Parathyroid adenoma (tissue), 2 donors: ENCODE results near the gene UQCC2.

Experiments
- H2AFZ ChIP-seq: fragments of 300-600 bp; sonication (generic); one replicate; pipeline ENCODE4 v1.7.0; 2017; ENCODE audit warnings: antibody characterized with exemption, mild to moderate bottlenecking
- H3K27ac ChIP-seq: fragments of 300-600 bp; sonication (generic); one replicate; pipeline ENCODE4 v1.7.0; 2017
- H3K27me3 ChIP-seq: fragments of 300-600 bp; sonication (generic); one replicate; pipeline ENCODE4 v1.7.0; 2017; ENCODE audit warnings: low read length; ENCODE audit not compliant: control insufficient read depth, insufficient read depth
- H3K36me3 ChIP-seq: fragments of 300-600 bp; sonication (generic); one replicate; pipeline ENCODE4 v1.7.0; 2017; ENCODE audit warnings: low read length; ENCODE audit not compliant: control insufficient read depth, insufficient read depth
- H3K4me1 ChIP-seq: fragments of 300-600 bp; sonication (generic); one replicate; pipeline ENCODE4 v1.7.0; 2017; ENCODE audit warnings: control low read depth
- H3K4me2 ChIP-seq: fragments of 300-600 bp; sonication (generic); one replicate; pipeline ENCODE4 v1.7.0; 2017; ENCODE audit warnings: low read length
- H3K4me3 ChIP-seq: fragments of 300-600 bp; sonication (generic); one replicate; pipeline ENCODE4 v1.7.0; 2017; ENCODE audit warnings: low read depth, low read length
- H3K79me2 ChIP-seq: fragments of 300-600 bp; sonication (generic); one replicate; pipeline ENCODE4 v1.7.0; 2017; ENCODE audit warnings: control low read depth
- H3K9ac ChIP-seq: fragments of 300-600 bp; sonication (generic); one replicate; pipeline ENCODE4 v1.7.0; 2017; ENCODE audit warnings: mild to moderate bottlenecking
- H3K9me3 ChIP-seq: fragments of 300-600 bp; sonication (generic); one replicate; pipeline ENCODE4 v1.7.0; 2017; ENCODE audit warnings: low read length; ENCODE audit not compliant: control insufficient read depth
- TF ChIP-seq, protein P1 (sequence below): fragments of 300-600 bp; sonication (generic); IDR thresholded peaks from one replicate; pipeline ENCODE4 v1.7.0; 2017; ENCODE audit warnings: antibody characterized with exemption, mild to moderate bottlenecking
- donor health status: primary hyperparathyroidism.

Gene UQCC2

DNA sequence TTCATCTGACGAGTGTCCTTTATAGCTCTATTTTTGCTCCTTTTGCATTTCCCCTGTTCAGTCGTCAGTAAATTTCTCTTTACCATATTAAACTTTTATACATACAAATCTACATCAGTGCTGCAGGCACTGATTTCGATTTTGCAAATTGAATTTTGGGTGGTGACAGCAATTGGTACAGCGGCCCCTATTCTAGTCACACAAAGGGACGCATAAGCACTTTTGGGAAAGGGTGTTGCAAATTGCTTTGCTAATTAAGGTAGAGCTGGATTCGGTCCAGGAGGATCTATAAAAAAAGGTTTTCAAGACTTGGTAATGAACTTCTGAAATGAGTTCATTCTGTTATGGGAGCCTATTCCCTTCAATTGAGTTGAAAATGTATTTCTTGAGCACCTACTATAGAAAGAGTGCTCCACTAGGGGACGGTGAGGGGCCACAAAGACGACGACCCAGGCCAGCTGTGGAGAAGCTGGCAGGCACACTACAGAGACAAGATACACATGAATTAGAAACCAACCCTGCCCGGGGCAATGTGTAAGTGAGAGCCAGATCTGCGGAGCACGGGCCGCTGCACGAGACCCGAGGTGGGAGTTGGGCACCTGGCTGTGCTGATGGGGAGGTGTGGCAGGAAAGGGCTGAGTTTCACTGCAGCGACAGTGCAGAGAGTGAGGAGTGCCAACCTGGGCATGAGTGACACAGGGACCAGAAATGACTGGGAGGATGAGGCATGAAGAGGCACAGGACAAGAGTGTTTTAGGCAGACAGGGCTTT lies 5.4 kb downstream of the UQCC2 start:
- TF ChIP-seq, protein P1, sequence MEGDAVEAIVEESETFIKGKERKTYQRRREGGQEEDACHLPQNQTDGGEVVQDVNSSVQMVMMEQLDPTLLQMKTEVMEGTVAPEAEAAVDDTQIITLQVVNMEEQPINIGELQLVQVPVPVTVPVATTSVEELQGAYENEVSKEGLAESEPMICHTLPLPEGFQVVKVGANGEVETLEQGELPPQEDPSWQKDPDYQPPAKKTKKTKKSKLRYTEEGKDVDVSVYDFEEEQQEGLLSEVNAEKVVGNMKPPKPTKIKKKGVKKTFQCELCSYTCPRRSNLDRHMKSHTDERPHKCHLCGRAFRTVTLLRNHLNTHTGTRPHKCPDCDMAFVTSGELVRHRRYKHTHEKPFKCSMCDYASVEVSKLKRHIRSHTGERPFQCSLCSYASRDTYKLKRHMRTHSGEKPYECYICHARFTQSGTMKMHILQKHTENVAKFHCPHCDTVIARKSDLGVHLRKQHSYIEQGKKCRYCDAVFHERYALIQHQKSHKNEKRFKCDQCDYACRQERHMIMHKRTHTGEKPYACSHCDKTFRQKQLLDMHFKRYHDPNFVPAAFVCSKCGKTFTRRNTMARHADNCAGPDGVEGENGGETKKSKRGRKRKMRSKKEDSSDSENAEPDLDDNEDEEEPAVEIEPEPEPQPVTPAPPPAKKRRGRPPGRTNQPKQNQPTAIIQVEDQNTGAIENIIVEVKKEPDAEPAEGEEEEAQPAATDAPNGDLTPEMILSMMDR, result no peak
- H3K9me3 ChIP-seq, result no peaks in the 10 kb centered on the region
- H3K4me3 ChIP-seq, result no peak overlapping the region
- no peaks in the 10 kb centered on the region for H3K27me3 ChIP-seq
- no peaks in the 10 kb centered on the region for H3K4me1 ChIP-seq
- no peak overlapping the region for H2AFZ ChIP-seq
- no peak overlapping the region for H3K4me2 ChIP-seq
- H3K79me2 ChIP-seq, result peaks cover 5% of the 10 kb centered on the region
- no peak overlapping the region for H3K27ac ChIP-seq
- no peak overlapping the region for H3K9ac ChIP-seq
- no peaks in the 10 kb centered on the region for H3K36me3 ChIP-seq

DNA sequence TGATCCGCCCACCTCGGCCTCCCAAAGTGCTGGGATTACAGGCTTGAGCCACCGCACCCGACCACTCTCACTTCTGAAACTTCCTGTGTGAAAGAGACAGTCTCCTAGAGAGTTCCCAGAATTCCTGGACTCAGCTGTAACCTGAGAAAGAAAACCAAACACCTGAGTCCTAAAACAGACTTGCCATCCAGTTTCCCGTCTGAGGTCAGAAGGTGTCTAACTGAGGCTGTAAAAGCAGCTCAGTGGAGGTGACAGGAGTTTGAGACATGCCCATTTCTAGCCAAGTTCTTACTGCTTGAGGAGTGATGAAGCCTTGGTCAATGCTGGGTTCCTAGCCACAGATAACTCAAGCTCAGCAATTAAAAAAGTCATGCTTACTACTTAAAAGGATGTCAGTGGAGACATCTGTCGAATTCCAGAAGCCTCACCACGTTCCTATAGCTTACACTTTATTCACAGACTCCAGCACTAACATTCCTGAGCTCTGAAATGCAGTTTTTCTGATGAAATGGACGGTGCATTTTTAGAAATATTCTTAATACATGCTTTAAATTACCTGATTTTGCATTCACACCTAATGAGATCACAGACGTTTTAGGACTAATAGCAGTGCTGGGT lies 6.1 kb downstream of the UQCC2 start:
- peaks cover 3% of the 10 kb centered on the region for H3K79me2 ChIP-seq
- TF ChIP-seq, protein P1, result no peak

DNA sequence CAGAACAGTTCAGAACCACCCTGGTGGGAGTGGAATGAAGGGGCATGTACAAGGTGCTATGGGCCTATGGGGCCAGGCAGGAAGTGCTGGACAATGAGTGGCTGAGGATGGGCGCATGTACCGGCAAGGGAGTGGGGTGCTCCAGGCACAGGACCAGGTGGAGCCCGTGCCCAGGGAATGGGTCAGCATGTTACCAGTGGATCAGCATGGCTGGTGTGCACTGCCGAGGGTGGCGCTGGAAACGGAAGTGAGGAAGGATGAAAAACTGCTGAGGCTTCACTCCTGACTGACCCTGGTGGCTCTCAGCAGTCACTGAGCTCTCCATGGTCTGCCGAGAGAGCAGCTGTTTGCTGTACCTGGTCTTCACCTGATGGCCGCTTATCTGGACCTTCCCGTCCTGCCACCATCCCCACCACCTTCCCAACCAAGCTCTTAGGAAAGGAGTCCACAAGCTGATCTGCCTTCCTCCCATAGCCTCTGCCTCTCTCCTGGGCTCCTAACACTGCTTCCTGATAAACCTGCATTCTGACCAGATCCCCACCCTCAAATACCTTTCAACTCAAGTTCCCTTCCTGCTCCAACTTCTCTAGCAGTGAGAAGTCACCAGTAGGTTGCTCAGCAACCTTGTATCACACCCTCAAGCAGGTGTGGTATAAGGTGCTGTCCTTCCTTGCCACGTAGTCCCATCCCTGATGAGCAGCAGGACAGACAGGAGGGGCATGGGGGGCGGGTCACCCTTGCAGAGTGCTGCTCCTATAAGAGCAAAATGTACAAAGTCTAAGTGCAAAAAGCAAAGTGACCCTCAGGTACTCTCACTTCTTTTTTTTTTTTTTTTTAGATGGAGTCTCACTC lies 7.1 kb downstream of the UQCC2 start:
- Histone ChIP-seq H3K27me3 (no peaks in the 10 kb centered on the region), H3K4me3 (no peak overlapping the region), H3K36me3 (no peaks in the 10 kb centered on the region), H3K9ac (no peak overlapping the region), H3K27ac (no peak overlapping the region), H3K4me1 (no peaks in the 10 kb centered on the region), H3K9me3 (no peaks in the 10 kb centered on the region), H3K4me2 (no peak overlapping the region), H3K79me2 (peaks cover 2% of the 10 kb centered on the region), H2AFZ (no peak overlapping the region)
- TF ChIP-seq, protein P1, result no peak

More for the DNA sequence above, 6.1 kb downstream of the UQCC2 start:
- no peak overlapping the region for H3K27ac ChIP-seq
- no peaks in the 10 kb centered on the region for H3K27me3 ChIP-seq
- no peak overlapping the region for H3K4me2 ChIP-seq
- H3K9me3 ChIP-seq, result no peaks in the 10 kb centered on the region
- no peak overlapping the region for H3K4me3 ChIP-seq
- no peak overlapping the region for H2AFZ ChIP-seq
- no peaks in the 10 kb centered on the region for H3K36me3 ChIP-seq
- H3K4me1 ChIP-seq, result no peaks in the 10 kb centered on the region
- no peak overlapping the region for H3K9ac ChIP-seq

DNA sequence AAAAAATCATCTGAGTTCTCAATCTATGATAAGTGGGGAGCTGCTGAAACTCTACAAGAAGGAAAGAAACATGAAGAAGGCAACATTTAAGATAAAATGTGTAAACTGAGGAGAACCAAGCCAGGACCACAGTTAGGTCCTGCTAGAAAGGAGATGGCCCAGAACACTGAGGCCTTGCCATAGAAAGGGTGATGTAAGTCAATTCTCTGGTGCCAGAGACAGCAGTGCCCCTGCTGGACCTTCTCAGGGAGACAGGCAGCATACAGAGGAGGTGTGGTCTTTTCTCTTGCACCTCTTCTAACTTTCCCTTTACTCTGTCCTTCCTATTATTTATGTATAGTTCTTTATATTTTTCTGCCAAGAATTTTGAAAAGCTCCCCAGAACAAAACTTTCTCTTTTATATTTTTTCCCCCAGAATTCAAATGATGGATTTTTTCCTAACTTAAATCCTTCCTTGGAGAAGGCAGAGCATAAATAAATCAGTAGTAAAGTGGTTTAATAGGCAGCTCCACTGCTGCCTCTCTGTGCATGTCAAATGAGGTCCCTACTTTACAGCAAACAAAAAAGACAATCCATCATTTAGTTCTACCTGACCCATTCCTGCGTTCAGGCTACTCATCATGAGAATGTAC lies 9.0 kb downstream of the UQCC2 start:
- no peaks in the 10 kb centered on the region for H3K4me1 ChIP-seq
- H3K9ac ChIP-seq, result no peak overlapping the region
- no peaks in the 10 kb centered on the region for H3K9me3 ChIP-seq
- no peaks in the 10 kb centered on the region for H3K36me3 ChIP-seq
- H3K4me2 ChIP-seq, result no peak overlapping the region
- H3K27ac ChIP-seq, result no peak overlapping the region
- H3K79me2 ChIP-seq, result peaks cover 2% of the 10 kb centered on the region
- no peaks in the 10 kb centered on the region for H3K27me3 ChIP-seq
- H3K4me3 ChIP-seq, result no peak overlapping the region
- no peak overlapping the region for H2AFZ ChIP-seq
- TF ChIP-seq, protein P1, result peak; percentile 15
